GM23248 (cell line): Measurements from ENCODE around the gene HDAC9. TPM values are rescaled to one million over a fixed set of nuclear protein-coding genes. Genes with fewer than 3 reads are reported as not detected.
A peak's percentile ranks its signal among the peaks of the same experiment; 100 is the strongest.

Experiments
- DNase-seq: peaks from one replicate; pipeline ENCODE4 v3.0.0-alpha.2; 2015
- H2AFZ ChIP-seq: fragments of 200-600 bp; sonication (generic); 2 replicates; pipeline ENCODE4 v1.6.1; 2016; ENCODE audit warnings: antibody characterized with exemption
- H3F3A ChIP-seq: fragments of 200-600 bp; sonication (generic); 2 replicates; pipeline ENCODE4 v1.6.1; 2016; ENCODE audit warnings: mild to moderate bottlenecking, antibody characterized with exemption, mixed run types; ENCODE audit not compliant: insufficient read depth
- H3K27ac ChIP-seq: fragments of 200-600 bp; sonication (generic); 2 replicates; pipeline ENCODE4 v1.5.1; 2016; ENCODE audit warnings: mild to moderate bottlenecking
- H3K27me3 ChIP-seq: fragments of 200-600 bp; sonication (generic); replicated peaks from 2 replicates; pipeline ENCODE4 v1.6.1; 2016; ENCODE audit warnings: mild to moderate bottlenecking; ENCODE audit not compliant: insufficient read depth
- H3K36me3 ChIP-seq: fragments of 200-600 bp; sonication (generic); 2 replicates; pipeline ENCODE4 v1.6.1; 2016; ENCODE audit warnings: low read depth, mild to moderate bottlenecking
- H3K4me1 ChIP-seq: fragments of 200-600 bp; sonication (generic); 2 replicates; pipeline ENCODE4 v1.6.1; 2016; ENCODE audit warnings: mild to moderate bottlenecking; ENCODE audit not compliant: insufficient read depth
- H3K4me2 ChIP-seq: fragments of 200-600 bp; sonication (generic); one replicate; pipeline ENCODE4 v1.6.1; 2016; ENCODE audit warnings: mild to moderate bottlenecking; ENCODE audit not compliant: unreplicated experiment
- H3K4me3 ChIP-seq: fragments of 200-600 bp; sonication (generic); 2 replicates; pipeline ENCODE4 v1.5.1; 2016; ENCODE audit warnings: mild to moderate bottlenecking
- H3K79me2 ChIP-seq: fragments of 200-600 bp; sonication (generic); 2 replicates; pipeline ENCODE4 v1.6.1; 2016; ENCODE audit warnings: mild to moderate bottlenecking; ENCODE audit not compliant: insufficient read depth
- H3K9ac ChIP-seq: fragments of 200-600 bp; sonication (generic); 2 replicates; pipeline ENCODE4 v1.6.1; 2016; ENCODE audit warnings: mild to moderate bottlenecking
- H3K9me2 ChIP-seq: fragments of 200-600 bp; sonication (generic); 2 replicates; pipeline ENCODE4 v1.6.1; 2016; ENCODE audit warnings: mixed run types, mild to moderate bottlenecking, moderate library complexity; ENCODE audit not compliant: insufficient read depth
- H3K9me3 ChIP-seq: fragments of 200-600 bp; sonication (generic); one replicate; pipeline ENCODE4 v1.6.1; 2017; ENCODE audit warnings: low read depth
- H4K20me1 ChIP-seq: fragments of 200-600 bp; sonication (generic); 2 replicates; pipeline ENCODE4 v1.6.0; 2016; ENCODE audit not compliant: insufficient read depth
- EZH2 ChIP-seq: fragments of 200-600 bp; sonication (generic); IDR thresholded peaks from 2 replicates; pipeline ENCODE4 v1.6.1; 2018; ENCODE audit warnings: antibody characterized with exemption, mild to moderate bottlenecking; ENCODE audit not compliant: insufficient read depth, poor library complexity, severe bottlenecking
- EZH2phosphoT487 ChIP-seq: fragments of 200-600 bp; sonication (generic); IDR thresholded peaks from 2 replicates; pipeline ENCODE4 v1.6.1; 2018; ENCODE audit warnings: antibody characterized with exemption, moderate library complexity, mild to moderate bottlenecking, low read depth; ENCODE audit not compliant: insufficient read depth
- WGBS, 2 experiments: methylation state at CpG; one replicate each; pipeline ENCODE4 v1.1.6; 2015 to 2017; ENCODE audit warnings: low lambda C conversion rate in 2 of 2, low coverage in 1 of 2; ENCODE audit errors: missing lambda C conversion rate in 2 of 2; 5-methylcytosine and 5-hydroxymethylcytosine counted together
- in situ Hi-C: fragments of 300-500 bp; cut with MboI; formaldehyde crosslinking; loops from 2 replicates; pipeline ENCODE4 v1.15.0; 2020
- polyA plus RNA-seq: library from polyadenylated mRNA; unstranded; fragments of >200 nt; fragmentation: Nextera tagmentation; extraction: Ambion mirVana; gene quantifications from 2 replicates; pipeline ENCODE4 v1.2.1, GENCODE V29; 2016
- total RNA-seq: library from RNA; depleted of rRNA; stranded (reverse); fragments of >200 nt; shearing (Covaris generic); gene quantifications from 2 replicates; pipeline ENCODE4 v1.2.3, GENCODE V29; 2014

HDAC9 gene
- total and polyA plus RNA-seq, 2 experiments from 2014 or later = 1.6 to 2.1 TPM

- no peak overlapping the region for H2AFZ ChIP-seq
- H3K4me2 ChIP-seq = no peak overlapping the region
- H3K4me3 ChIP-seq = no peak overlapping the region
- H3K27ac ChIP-seq = no peak overlapping the region
- H3K9ac ChIP-seq = no peak overlapping the region
- 91 to 98% methylated on average over 2 of the region's 2 CpGs for WGBS, 2 experiments
- H3F3A ChIP-seq = no peaks in the 10 kb centered on the region
- H3K9me3 ChIP-seq = no peaks in the 10 kb centered on the region
- H3K4me1 ChIP-seq = no peaks in the 10 kb centered on the region
- H3K79me2 ChIP-seq = no peaks in the 10 kb centered on the region
- DNase-seq = no peak
- no peaks in the 10 kb centered on the region for H3K9me2 ChIP-seq
- H3K36me3 ChIP-seq = no peaks in the 10 kb centered on the region
- TF ChIP-seq EZH2 (no peak), EZH2phosphoT487 (no peak)
- no peaks in the 10 kb centered on the region for H3K27me3 ChIP-seq
- no peaks in the 10 kb centered on the region for H4K20me1 ChIP-seq
- in situ Hi-C loops = no loop called here
Observed at GRCh38 chr7:18786796-18787195, 291.2 kb downstream of the HDAC9 start.

DNA sequence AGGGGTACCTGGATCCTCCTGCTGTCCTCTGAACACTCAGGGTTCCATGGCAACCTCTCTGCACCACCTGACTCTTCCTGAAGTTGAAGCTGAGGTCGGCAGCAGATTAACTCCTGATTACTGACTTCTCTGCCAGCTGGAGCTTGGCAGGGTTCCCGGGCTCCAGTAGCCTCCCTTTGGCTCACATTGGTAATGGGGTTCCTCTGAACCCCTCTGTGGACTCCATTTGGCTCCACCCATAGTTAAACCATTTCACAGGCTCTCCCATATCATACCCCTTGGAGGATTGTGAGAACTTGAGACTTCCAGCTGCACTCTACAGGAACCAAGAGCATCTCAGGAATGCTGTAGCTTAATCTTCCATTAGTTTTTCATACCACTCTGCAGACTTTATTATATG is 292.5 kb downstream of the HDAC9 start:
- H3F3A ChIP-seq = no peaks in the 10 kb centered on the region
- no peaks in the 10 kb centered on the region for H3K4me1 ChIP-seq
- H4K20me1 ChIP-seq = no peaks in the 10 kb centered on the region
- H3K27me3 ChIP-seq = no peaks in the 10 kb centered on the region
- WGBS, 2 experiments = 54 to 61% methylated on average over 2 of the region's 2 CpGs
- DNase-seq = no peak
- H3K9ac ChIP-seq = no peak overlapping the region
- TF ChIP-seq EZH2 (no peak), EZH2phosphoT487 (no peak)
- H3K4me2 ChIP-seq = no peak overlapping the region
- no peak overlapping the region for H2AFZ ChIP-seq
- no peak overlapping the region for H3K4me3 ChIP-seq
- in situ Hi-C loops = no loop called here
- H3K79me2 ChIP-seq = no peaks in the 10 kb centered on the region
- H3K27ac ChIP-seq = no peak overlapping the region
- H3K9me2 ChIP-seq = no peaks in the 10 kb centered on the region
- no peaks in the 10 kb centered on the region for H3K9me3 ChIP-seq
- no peaks in the 10 kb centered on the region for H3K36me3 ChIP-seq

DNA sequence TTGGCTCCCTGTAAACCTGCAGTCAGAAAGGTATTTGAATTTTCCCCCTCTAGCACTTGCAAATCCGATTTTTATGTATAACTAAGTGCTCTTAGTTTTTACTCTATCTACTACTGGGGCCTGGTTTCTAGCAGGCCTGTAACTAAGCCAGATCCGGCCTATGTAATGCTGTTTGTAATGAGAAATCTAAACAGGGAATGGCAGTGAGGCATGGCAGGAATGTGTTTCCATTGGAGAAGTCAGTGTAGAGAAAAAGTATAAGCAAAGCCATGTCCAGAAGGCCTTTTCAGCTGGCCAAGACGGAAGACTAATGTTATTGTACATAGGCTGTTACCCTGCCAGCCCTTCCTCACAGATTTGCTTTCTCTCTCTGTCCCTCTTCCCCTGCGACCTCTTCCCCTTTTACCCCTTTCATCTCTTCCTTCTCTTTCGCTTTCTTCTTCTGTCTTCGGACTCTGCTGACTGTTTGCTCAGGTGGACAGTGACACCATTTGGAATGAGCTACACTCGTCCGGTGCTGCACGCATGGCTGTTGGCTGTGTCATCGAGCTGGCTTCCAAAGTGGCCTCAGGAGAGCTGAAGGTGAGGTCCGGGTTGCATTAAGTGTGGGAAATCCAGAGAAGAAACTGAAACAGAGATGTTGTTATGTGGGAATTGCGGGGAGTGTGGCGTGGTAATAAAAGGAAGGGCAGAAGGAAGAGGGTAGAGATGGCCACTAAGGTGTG is 297.5 kb downstream of the HDAC9 start:
- Histone ChIP-seq H2AFZ (0 out of 2 replicates have a peak overlapping the region, but pooled peaks have one; percentile 29), H3K27ac (no peak overlapping the region), H3K27me3 (no peaks in the 10 kb centered on the region), H4K20me1 (no peaks in the 10 kb centered on the region), H3K4me3 (no peak overlapping the region), H3K4me1 (0 out of 2 replicates have a peak, but pooled peaks cover 2% of the 10 kb centered on the region), H3K9me3 (no peaks in the 10 kb centered on the region), H3K4me2 (no peak overlapping the region), H3F3A (no peaks in the 10 kb centered on the region), H3K36me3 (no peaks in the 10 kb centered on the region), H3K9ac (no peak overlapping the region), H3K79me2 (no peaks in the 10 kb centered on the region), H3K9me2 (no peaks in the 10 kb centered on the region)
- no peak for DNase-seq
- in situ Hi-C loops = no loop called here
- no peak for TF ChIP-seq EZH2phosphoT487
- no peak for TF ChIP-seq EZH2
- 86 to 87% methylated on average over 13 of the region's 13 CpGs for WGBS, 2 experiments

DNA sequence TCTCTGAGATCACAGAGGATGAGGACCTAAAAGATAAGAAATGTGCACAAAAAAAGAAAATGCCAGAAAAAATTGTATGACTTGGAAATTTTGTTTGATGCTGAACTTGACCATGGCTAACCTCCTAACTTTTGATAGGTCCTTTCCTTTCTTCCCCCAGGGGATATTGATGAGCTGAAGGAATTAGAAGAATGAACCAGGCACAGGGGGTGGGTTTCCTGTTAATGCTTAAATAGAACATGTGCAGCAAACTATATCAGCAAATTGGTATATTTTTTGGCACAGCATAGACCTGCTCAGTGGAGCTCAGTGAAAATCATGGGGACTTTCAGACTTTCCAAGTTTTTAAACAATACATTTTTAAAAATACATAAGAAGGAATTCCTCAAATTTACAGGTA is 300.7 kb downstream of the HDAC9 start:
- no peak overlapping the region for H2AFZ ChIP-seq
- no peak overlapping the region for H3K4me2 ChIP-seq
- H3K9me3 ChIP-seq = no peaks in the 10 kb centered on the region
- no peaks in the 10 kb centered on the region for H3K27me3 ChIP-seq
- H3F3A ChIP-seq = no peaks in the 10 kb centered on the region
- no peaks in the 10 kb centered on the region for H4K20me1 ChIP-seq
- 0 out of 2 replicates have a peak, but pooled peaks cover 8% of the 10 kb centered on the region for H3K4me1 ChIP-seq
- DNase-seq = no peak
- H3K79me2 ChIP-seq = no peaks in the 10 kb centered on the region
- TF ChIP-seq EZH2phosphoT487 (no peak), EZH2 (no peak)
- H3K27ac ChIP-seq = no peak overlapping the region
- in situ Hi-C loops = no loop called here
- no peak overlapping the region for H3K4me3 ChIP-seq
- H3K36me3 ChIP-seq = no peaks in the 10 kb centered on the region
- H3K9ac ChIP-seq = no peak overlapping the region
- no peaks in the 10 kb centered on the region for H3K9me2 ChIP-seq
